Neuron (in vitro differentiated cells): ENCODE measurements around the gene WRNIP1.

ENCODE experiments used
- H2AFZ ChIP-seq: one replicate; pipeline ENCODE4 v1.6.1; 2013; ENCODE audit warnings: low read depth, mild to moderate bottlenecking, inconsistent platforms, low read length, moderate library complexity
- H3K27me3 ChIP-seq: one replicate; pipeline ENCODE4 v1.6.1; 2013; ENCODE audit warnings: low read length; ENCODE audit not compliant: insufficient read depth
- H3K36me3 ChIP-seq: one replicate; pipeline ENCODE4 v1.6.1; 2013; ENCODE audit warnings: low read length; ENCODE audit not compliant: insufficient read depth
- H3K4me1 ChIP-seq: one replicate; pipeline ENCODE4 v1.6.1; 2013; ENCODE audit warnings: low read length; ENCODE audit not compliant: insufficient read depth
- H3K4me3 ChIP-seq: 2 replicates; pipeline ENCODE4 v1.5.1; 2013; ENCODE audit warnings: mild to moderate bottlenecking, low read length, moderate library complexity
- H3K9me3 ChIP-seq: one replicate; pipeline ENCODE4 v1.6.1; 2013; ENCODE audit warnings: low read length

WRNIP1 gene

DNA sequence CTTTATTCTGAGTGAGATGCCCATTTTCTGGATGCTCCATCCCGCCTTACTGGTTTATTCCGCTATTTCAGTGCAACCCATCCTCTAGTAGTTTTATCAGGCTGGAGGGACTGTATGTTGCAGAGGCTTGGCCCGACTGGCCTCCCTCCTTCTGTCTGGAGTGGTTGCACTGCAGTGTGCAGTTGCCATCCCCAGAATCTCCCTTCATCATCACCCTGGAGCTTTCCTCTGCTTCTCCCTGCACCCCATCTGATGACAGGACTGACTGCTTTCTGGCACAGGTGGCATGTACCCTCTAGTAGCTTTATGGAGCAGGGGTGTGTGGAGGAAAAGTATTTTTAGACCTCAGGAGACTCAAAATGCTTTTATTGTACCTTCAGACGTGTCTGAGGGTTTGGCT, 21.1 kb downstream of the WRNIP1 start:
- H3K9me3 ChIP-seq: no peaks in the 10 kb centered on the region
- peaks cover 25% of the 10 kb centered on the region for H3K36me3 ChIP-seq
- H3K4me3 ChIP-seq: no peak overlapping the region
- no peaks in the 10 kb centered on the region for H3K27me3 ChIP-seq
- H2AFZ ChIP-seq: no peak overlapping the region
- H3K4me1 ChIP-seq: no peaks in the 10 kb centered on the region

DNA sequence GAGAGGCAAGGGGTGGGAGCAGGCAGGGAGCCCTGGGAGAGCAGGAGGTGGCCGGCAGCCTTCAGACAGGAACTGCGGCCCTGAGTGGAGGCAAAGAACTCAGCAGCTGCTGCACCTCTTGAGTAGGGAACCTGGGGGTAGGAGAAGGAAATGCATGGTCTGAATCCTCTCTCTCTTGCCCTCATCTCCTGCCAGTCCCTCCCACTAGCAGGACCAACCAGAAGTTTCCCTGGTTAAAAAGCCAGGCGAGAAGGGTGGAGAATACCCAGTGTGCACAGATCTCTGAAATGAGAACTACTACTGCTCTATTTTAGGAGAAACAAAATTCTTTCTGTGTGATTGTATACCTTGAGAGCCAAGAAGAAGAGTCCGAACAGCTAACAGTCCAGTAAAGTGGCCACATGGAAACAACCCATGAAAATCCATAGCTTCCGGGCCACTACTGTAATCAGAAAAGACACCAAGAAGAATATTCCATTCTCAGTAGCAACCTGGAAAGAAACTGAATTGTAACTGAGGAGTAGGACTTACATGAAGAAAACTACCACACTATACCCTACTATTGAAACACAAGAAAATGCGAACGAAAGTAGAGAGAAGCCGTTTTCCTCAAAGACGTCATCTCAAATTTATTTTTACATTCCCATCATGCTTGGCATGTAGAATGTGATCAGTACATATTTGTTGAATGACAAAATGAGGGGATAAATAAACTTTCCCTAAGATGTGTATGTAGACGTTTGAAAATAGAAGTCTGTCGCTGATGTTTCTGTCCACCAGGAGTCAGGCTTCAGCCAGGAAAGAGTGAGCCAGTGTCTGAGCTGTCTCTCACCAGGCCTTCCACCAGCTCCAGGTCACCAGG, 25.6 kb downstream of the WRNIP1 start:
- Histone ChIP-seq H3K4me3 (no peak overlapping the region), H2AFZ (no peak overlapping the region), H3K27me3 (no peaks in the 10 kb centered on the region), H3K36me3 (peaks cover 8% of the 10 kb centered on the region), H3K4me1 (no peaks in the 10 kb centered on the region), H3K9me3 (no peaks in the 10 kb centered on the region)

DNA sequence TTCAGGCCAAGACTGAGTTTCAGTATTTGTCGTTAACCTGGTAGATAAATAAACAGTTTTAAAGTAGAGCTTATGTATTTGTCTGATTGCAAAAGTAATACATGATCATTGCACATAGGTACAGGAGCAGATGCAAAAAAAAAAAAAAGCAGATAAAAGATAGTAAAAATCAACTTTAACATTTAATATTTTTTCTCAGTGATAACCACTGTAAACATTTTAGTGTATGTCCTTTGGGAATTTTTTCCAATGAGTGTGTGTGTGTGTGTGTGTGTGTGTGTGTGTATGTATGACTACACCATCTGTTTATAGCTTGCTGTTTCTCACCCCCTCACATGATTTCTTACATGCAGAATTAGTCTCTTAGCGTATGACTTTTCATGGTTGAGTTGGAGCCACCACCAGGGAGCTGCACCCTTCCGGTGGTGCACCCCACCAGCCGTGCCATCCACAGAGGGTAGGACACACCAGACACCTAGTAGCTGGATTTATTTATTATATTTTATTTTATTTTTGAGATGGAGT, 26.3 kb downstream of the WRNIP1 start:
- no peaks in the 10 kb centered on the region for H3K9me3 ChIP-seq
- no peaks in the 10 kb centered on the region for H3K27me3 ChIP-seq
- no peak overlapping the region for H2AFZ ChIP-seq
- no peaks in the 10 kb centered on the region for H3K4me1 ChIP-seq
- H3K4me3 ChIP-seq: no peak overlapping the region
- peaks cover 3% of the 10 kb centered on the region for H3K36me3 ChIP-seq

DNA sequence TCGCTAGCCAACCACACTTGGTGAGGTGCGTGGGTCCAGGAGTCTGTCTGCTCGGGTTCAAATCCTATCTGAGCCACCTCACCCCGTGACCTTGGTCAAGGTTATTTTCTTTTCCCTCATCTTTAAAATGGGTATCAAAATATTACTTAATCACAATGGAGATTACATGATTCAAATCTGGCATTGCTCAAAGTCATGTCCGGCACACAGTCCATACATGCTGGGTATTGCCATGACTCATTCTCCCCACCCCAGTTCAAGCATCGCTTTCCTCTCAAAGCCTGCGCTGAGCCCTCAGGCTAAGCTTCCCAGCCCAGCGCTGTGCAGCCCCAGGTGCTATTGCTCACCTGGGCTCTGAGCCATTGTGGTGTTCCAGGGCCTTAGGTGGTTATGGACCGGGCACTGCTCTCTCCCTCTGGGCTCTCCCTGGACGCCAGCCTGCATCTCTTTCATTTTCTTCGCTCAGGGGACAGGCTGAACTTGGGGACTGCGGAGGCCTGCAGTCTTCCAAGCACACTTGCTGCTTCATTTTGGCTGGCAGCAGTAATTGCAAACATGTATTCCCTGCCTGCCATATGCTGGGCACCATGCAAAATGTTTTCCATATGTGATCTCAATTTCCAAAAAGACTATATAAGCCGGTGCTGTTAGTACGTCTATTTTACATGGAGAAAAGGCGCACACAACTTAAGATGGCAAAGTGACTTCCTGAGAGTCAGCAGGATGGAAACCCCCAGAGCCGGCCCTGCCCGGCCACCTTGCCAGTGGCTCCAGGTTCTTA, 27.3 kb downstream of the WRNIP1 start:
- H3K4me1 ChIP-seq: no peaks in the 10 kb centered on the region
- H3K4me3 ChIP-seq: no peak overlapping the region
- no peaks in the 10 kb centered on the region for H3K9me3 ChIP-seq
- H3K27me3 ChIP-seq: no peaks in the 10 kb centered on the region
- peaks cover 2% of the 10 kb centered on the region for H3K36me3 ChIP-seq
- no peak overlapping the region for H2AFZ ChIP-seq

DNA sequence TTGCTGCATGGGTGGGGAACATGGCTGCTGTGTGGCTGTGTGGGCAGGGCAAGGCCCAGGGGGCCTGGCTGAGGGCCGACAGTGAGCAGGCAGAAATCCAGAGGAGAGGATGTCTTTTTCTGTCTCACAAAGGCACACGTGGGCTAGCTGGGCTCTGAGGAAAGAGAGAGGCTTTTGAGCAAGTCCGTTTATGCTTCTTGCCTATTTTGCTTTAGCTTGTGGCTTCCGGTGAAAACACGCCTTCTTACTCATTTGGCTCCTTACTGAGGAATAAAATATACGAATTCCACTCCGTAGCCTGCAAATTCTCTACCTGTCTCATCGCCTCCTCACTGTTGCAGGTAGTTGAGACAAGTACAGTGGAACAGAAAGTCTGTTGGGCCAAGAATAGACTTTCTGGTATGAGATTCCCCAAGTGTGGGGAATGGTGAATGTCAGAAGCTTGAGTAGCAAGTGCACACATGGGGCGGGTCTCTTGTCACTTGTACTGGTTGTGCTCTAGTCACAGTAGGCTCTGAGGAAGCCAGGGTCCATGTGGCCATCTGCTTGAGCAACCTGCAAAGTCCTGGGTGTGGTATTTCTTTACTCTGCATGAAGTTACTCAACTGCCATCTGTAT, 28.4 kb downstream of the WRNIP1 start:
- Histone ChIP-seq H3K27me3 (no peaks in the 10 kb centered on the region), H3K9me3 (no peaks in the 10 kb centered on the region), H3K4me1 (no peaks in the 10 kb centered on the region), H2AFZ (no peak overlapping the region), H3K4me3 (no peak overlapping the region), H3K36me3 (no peaks in the 10 kb centered on the region)

DNA sequence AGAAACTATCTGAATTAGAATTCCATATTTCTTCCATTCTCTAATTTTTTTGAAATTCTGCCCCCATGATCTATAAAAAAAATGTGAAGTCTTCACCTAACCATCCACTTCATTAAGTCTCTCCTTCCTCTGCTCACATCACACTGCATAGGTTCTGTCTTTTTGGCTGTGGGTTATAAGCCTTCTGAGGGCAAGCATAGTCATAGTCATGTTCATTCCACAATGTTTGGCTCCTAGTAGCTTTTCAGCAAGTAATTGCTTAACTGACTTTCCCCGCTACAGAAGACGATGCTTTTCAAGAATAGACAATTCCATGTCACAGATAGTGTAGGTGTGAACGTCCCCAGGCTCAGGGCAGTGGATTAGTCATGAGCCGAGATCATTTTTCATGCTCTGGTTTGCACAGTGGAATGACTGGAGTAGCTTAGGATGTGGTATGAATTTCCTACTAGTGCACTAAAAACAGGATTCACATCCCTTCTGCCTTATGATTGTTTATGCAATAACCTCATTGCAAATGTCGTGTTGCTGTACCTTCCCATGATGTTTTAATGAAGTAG, 29.1 kb downstream of the WRNIP1 start:
- Histone ChIP-seq H2AFZ (no peak overlapping the region), H3K4me3 (no peak overlapping the region), H3K27me3 (no peaks in the 10 kb centered on the region), H3K36me3 (no peaks in the 10 kb centered on the region), H3K4me1 (no peaks in the 10 kb centered on the region), H3K9me3 (no peaks in the 10 kb centered on the region)

DNA sequence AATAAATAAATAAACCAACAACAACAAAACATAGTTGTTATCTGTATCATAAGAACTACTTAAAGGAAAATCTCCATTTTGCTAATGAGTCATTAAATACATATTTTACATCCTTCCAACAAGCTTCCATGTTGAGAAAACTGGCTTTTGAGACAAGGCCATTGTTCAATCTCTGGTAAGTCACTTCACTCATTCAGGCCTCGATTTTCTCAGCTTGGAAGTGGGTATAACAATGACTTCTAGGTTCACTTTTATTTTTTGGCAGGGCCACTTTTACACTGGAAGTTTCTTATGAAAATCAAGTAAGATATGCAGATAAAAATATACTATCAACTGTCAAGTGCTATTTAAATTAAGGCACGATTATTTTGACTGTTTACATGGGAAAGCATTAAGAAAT, 30.0 kb downstream of the WRNIP1 start:
- H3K4me1 ChIP-seq: no peaks in the 10 kb centered on the region
- H3K27me3 ChIP-seq: no peaks in the 10 kb centered on the region
- no peak overlapping the region for H2AFZ ChIP-seq
- no peaks in the 10 kb centered on the region for H3K9me3 ChIP-seq
- H3K36me3 ChIP-seq: no peaks in the 10 kb centered on the region
- no peak overlapping the region for H3K4me3 ChIP-seq

DNA sequence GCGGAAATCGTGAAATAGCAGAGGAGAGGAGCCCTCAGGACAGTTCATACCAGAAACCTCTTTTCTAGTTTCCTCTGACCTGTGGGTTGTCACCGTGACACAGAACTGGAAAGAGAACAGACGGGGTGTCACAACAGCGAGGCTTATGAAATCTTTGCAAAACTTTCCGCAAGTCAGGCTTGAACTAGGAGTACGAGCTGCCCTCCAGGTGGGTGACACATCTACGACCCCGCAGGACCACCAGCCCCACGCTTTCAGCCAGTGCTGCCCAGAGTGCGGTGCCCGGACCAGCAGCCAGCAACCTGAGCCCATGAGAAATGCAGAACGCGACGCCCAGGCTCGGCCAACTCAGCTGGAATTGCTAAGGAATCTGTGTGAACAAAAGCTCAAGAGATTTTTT, 30.8 kb downstream of the WRNIP1 start:
- no peaks in the 10 kb centered on the region for H3K36me3 ChIP-seq

DNA sequence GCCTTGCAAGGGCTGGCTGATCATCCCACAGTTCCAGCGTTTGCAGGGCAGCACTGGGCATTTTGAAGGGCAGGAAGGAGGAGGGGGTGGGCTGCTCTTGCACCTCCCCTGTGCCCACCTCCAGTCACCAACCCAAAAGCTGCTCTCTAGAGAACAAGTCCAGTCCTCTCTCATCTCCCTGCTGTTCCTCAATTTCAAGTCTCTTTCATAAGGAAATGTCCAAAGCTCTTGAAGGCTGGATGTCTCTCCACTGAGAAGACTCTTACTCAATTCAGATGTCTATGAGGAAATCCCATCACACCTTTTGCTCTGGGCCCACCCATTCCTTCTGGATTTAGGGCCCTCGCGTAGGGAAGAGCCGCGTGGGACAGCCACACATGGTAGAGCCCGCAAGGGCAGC, 31.7 kb downstream of the WRNIP1 start:
- Histone ChIP-seq H3K4me3 (no peak overlapping the region), H3K27me3 (no peaks in the 10 kb centered on the region), H3K4me1 (no peaks in the 10 kb centered on the region), H3K9me3 (no peaks in the 10 kb centered on the region), H2AFZ (no peak overlapping the region), H3K36me3 (no peaks in the 10 kb centered on the region)

More for the DNA sequence above, 30.8 kb downstream of the WRNIP1 start:
- H3K4me1 ChIP-seq: no peaks in the 10 kb centered on the region
- H3K4me3 ChIP-seq: no peak overlapping the region
- no peaks in the 10 kb centered on the region for H3K9me3 ChIP-seq
- no peak overlapping the region for H2AFZ ChIP-seq
- no peaks in the 10 kb centered on the region for H3K27me3 ChIP-seq

DNA sequence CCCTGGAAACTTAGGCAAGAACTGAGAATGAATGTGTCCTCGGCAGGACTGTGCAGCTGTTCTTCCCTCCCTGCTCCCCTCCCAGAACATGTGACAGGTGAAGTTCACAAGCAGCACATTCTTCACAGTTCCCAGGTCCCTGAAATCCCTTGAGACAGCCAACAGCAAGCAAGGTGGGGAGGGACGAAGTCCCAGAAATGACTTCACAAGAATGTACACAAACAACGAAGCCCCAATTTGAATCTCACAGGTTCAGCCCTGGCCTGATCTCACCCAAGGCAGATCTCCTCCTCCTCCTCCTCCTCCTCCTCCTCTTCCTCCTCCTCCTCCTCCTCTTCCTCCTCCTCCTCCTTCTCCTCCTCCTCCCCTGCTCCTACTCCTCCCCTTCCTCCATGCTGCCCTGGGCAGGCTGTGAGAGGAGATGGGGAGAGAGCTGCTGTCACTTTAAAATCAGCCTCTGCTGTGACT, 32.4 kb downstream of the WRNIP1 start:
- H3K9me3 ChIP-seq: no peaks in the 10 kb centered on the region
- H3K4me1 ChIP-seq: no peaks in the 10 kb centered on the region
- H3K4me3 ChIP-seq: no peak overlapping the region
- H2AFZ ChIP-seq: no peak overlapping the region
- no peaks in the 10 kb centered on the region for H3K36me3 ChIP-seq
- no peaks in the 10 kb centered on the region for H3K27me3 ChIP-seq

DNA sequence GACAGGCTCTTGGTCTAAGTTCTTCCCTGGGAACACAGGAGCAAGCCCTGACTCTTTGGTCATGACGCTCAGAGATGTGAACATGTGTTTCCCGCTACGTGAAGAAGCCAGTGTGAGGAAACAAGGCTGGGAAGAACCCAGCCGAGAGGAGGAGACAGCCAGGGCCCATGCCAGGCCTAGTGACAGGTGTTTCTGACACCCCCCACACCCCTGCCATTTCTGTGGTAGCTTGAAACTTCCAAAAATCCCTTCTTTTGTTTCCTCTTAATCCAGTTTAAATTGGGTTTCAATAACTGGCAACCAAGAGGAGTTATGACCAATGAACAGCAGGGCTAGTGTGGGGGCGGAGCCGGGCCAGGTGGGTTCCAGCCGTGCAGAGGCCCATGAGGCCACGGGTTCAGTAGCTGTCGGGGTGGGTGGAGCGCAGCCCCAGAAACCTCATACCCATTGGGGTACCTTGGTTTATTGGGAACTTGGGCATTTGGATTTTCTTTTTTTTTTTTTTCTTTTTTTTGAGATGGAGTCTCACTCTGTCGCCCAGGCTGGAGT, 33.5 kb downstream of the WRNIP1 start:
- no peaks in the 10 kb centered on the region for H3K27me3 ChIP-seq
- no peak overlapping the region for H2AFZ ChIP-seq
- no peak overlapping the region for H3K4me3 ChIP-seq
- no peaks in the 10 kb centered on the region for H3K9me3 ChIP-seq
- no peaks in the 10 kb centered on the region for H3K4me1 ChIP-seq
- H3K36me3 ChIP-seq: no peaks in the 10 kb centered on the region

DNA sequence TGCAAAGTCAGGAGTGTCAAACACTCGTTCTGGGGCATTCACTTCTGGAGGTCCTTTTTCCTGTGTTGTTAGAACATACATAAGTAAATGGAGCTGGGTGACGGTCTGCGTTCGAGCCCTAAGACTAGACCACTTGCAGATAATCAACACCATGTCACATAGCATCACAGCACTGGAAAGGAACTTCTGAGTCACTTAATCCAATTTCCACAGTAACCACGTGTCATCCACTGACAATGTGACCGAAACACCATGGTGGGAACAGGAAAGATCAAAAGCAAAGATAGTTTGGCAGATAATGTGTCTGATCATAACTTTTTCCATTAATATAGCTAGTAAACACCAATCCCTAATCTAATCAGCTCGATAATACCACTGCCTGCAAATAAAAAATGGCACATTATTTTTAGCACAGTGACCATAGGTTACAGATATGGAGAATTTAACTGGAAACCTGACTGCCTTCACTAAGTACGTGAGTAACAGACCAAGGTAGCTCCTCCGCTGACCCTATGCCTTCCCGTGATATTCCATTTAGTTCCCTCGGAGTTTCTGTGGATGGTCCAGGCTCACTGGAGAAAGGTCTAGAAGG, 34.8 kb downstream of the WRNIP1 start:
- Histone ChIP-seq H3K36me3 (no peaks in the 10 kb centered on the region), H2AFZ (no peak overlapping the region), H3K4me3 (no peak overlapping the region), H3K9me3 (no peaks in the 10 kb centered on the region), H3K4me1 (no peaks in the 10 kb centered on the region), H3K27me3 (no peaks in the 10 kb centered on the region)
